ENCODE measurements around the gene NOVA2. TPM values are rescaled to one million over a fixed set of nuclear protein-coding genes. Genes with fewer than 3 reads are reported as not detected.

NOVA2 gene
- total RNA-seq, 1 donor from 2014 or later, result 10.7 TPM

DNA sequence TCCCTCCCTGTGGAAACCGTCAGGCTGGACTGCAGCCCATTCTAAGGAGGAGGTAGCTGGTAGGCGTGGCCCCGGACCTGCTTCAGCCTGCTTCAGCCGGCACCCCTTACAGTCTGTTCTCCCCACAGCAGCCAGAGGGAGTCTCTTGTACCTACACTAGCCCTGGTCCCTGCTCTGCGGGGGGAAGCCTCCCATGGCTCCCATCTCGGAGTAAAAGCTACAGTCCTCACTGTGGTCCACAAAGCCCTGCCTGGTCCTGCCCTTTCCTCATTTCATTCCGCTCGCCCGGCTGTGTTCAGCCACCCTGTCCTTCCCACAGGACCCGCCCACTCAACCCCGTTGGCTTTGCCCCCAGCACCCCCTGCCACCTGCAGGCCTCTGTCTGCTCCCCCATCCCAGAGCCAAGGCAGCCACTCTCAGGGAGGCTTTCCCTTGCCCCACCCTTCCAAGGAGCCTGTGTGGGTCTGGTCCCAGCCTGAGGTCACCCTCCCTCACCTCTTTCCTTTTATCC, 47.9 kb upstream of the NOVA2 start:
- Histone ChIP-seq H3K9ac (ENCODE audit: low read length) (no peak overlapping the region), H3K27me3 (ENCODE audit: insufficient read depth, low read length) (peaks cover 11% of the 10 kb centered on the region), H2AFZ (ENCODE audit: low read depth, low read length) (no peak overlapping the region), H4K20me1 (ENCODE audit: insufficient read depth, low read length) (peaks cover 31% of the 10 kb centered on the region), H3K4me3 (ENCODE audit: insufficient read depth, low read depth, low read length) (no peak overlapping the region), H3K4me2 (ENCODE audit: low read length) (no peak overlapping the region), H3K4me1 (ENCODE audit: insufficient read depth, low read length) (peaks cover 2% of the 10 kb centered on the region), H3K9me3 (ENCODE audit: insufficient read depth, low read depth, low read length) (no peaks in the 10 kb centered on the region), H3K27ac (ENCODE audit: low read depth, low read length) (no peak overlapping the region), H3K36me3 (ENCODE audit: insufficient read depth, low read length) (no peaks in the 10 kb centered on the region), H3K79me2 (ENCODE audit: insufficient read depth, low read length) (no peaks in the 10 kb centered on the region)
- DNase-seq (ENCODE audit: low read depth) (no peak), FAIRE-seq (no peak)
- no peak overlapping the region for H3K4me3 Mint-ChIP-seq (ENCODE audit: unreplicated experiment)
- TF ChIP-seq EZH2 (IDR thresholded peaks at IDR 0.05; ENCODE audit: insufficient read depth, low read length), result no peak
- TF ChIP-seq, protein P1, sequence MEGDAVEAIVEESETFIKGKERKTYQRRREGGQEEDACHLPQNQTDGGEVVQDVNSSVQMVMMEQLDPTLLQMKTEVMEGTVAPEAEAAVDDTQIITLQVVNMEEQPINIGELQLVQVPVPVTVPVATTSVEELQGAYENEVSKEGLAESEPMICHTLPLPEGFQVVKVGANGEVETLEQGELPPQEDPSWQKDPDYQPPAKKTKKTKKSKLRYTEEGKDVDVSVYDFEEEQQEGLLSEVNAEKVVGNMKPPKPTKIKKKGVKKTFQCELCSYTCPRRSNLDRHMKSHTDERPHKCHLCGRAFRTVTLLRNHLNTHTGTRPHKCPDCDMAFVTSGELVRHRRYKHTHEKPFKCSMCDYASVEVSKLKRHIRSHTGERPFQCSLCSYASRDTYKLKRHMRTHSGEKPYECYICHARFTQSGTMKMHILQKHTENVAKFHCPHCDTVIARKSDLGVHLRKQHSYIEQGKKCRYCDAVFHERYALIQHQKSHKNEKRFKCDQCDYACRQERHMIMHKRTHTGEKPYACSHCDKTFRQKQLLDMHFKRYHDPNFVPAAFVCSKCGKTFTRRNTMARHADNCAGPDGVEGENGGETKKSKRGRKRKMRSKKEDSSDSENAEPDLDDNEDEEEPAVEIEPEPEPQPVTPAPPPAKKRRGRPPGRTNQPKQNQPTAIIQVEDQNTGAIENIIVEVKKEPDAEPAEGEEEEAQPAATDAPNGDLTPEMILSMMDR (IDR thresholded peaks at IDR 0.05; ENCODE audit: insufficient read depth, low read depth, low read length), result no peak
- H3K27me3 Mint-ChIP-seq (ENCODE audit: low read depth, unreplicated experiment), result peaks cover 12% of the 10 kb centered on the region
- no peaks in the 10 kb centered on the region for H3K4me1 Mint-ChIP-seq (ENCODE audit: low read depth, unreplicated experiment)
- no peak overlapping the region for H3K27ac Mint-ChIP-seq (ENCODE audit: unreplicated experiment)
- H3K36me3 Mint-ChIP-seq (ENCODE audit: low read depth, unreplicated experiment), result peaks cover 17% of the 10 kb centered on the region
- H3K9me3 Mint-ChIP-seq (ENCODE audit: unreplicated experiment), result peaks cover 5% of the 10 kb centered on the region

DNA sequence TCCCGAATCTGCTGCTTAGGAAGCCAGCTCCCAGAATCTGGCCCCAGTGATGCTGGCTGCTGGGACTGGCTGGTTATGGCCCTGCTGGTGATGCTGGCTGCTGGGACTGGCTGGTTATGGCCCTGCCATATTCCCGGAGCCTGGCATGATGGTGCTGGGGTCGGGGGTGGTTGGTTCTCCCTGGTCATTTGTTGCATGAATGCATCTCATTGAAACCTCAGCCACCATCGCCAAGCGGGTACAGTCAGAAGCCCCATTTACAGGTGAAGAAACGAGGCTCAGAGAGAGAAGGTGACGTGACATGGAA, 47.1 kb upstream of the NOVA2 start:
- H3K9me3 ChIP-seq (ENCODE audit: insufficient read depth, low read depth, low read length), result no peaks in the 10 kb centered on the region
- H4K20me1 ChIP-seq (ENCODE audit: insufficient read depth, low read length), result peaks cover 38% of the 10 kb centered on the region
- no peak for DNase-seq (ENCODE audit: low read depth)
- TF ChIP-seq, protein P1 (IDR thresholded peaks at IDR 0.05; ENCODE audit: insufficient read depth, low read depth, low read length), result no peak
- no peak for TF ChIP-seq EZH2 (IDR thresholded peaks at IDR 0.05; ENCODE audit: insufficient read depth, low read length)
- H3K4me3 ChIP-seq (ENCODE audit: insufficient read depth, low read depth, low read length), result no peak overlapping the region
- Mint-ChIP-seq H3K36me3 (ENCODE audit: low read depth, unreplicated experiment) (peaks cover 9% of the 10 kb centered on the region), H3K27ac (ENCODE audit: unreplicated experiment) (no peak overlapping the region), H3K9me3 (ENCODE audit: unreplicated experiment) (no peaks in the 10 kb centered on the region), H3K4me1 (ENCODE audit: low read depth, unreplicated experiment) (no peaks in the 10 kb centered on the region), H3K4me3 (ENCODE audit: unreplicated experiment) (no peak overlapping the region), H3K27me3 (ENCODE audit: low read depth, unreplicated experiment) (peaks cover 15% of the 10 kb centered on the region)
- no peaks in the 10 kb centered on the region for H3K36me3 ChIP-seq (ENCODE audit: insufficient read depth, low read length)
- no peak overlapping the region for H3K27ac ChIP-seq (ENCODE audit: low read depth, low read length)
- H3K79me2 ChIP-seq (ENCODE audit: insufficient read depth, low read length), result no peaks in the 10 kb centered on the region
- H3K27me3 ChIP-seq (ENCODE audit: insufficient read depth, low read length), result peaks cover 18% of the 10 kb centered on the region
- peaks cover 10% of the 10 kb centered on the region for H3K4me1 ChIP-seq (ENCODE audit: insufficient read depth, low read length)
- H3K9ac ChIP-seq (ENCODE audit: low read length), result no peak overlapping the region
- no peak overlapping the region for H2AFZ ChIP-seq (ENCODE audit: low read depth, low read length)
- FAIRE-seq, result no peak
- H3K4me2 ChIP-seq (ENCODE audit: low read length), result no peak overlapping the region

GRCh38 chr19:46019270-46019669, 45.6 kb upstream of the NOVA2 start:
- FAIRE-seq, result no peak
- H3K4me3 Mint-ChIP-seq (ENCODE audit: unreplicated experiment), result no peak overlapping the region
- peaks cover 25% of the 10 kb centered on the region for H3K27me3 Mint-ChIP-seq (ENCODE audit: low read depth, unreplicated experiment)
- Histone ChIP-seq H2AFZ (ENCODE audit: low read depth, low read length) (no peak overlapping the region), H3K4me2 (ENCODE audit: low read length) (no peak overlapping the region), H3K9ac (ENCODE audit: low read length) (no peak overlapping the region), H3K4me1 (ENCODE audit: insufficient read depth, low read length) (peaks cover 17% of the 10 kb centered on the region), H3K36me3 (ENCODE audit: insufficient read depth, low read length) (no peaks in the 10 kb centered on the region), H3K4me3 (ENCODE audit: insufficient read depth, low read depth, low read length) (no peak overlapping the region), H4K20me1 (ENCODE audit: insufficient read depth, low read length) (peaks cover 48% of the 10 kb centered on the region), H3K79me2 (ENCODE audit: insufficient read depth, low read length) (no peaks in the 10 kb centered on the region), H3K27me3 (ENCODE audit: insufficient read depth, low read length) (peaks cover 21% of the 10 kb centered on the region), H3K9me3 (ENCODE audit: insufficient read depth, low read depth, low read length) (no peaks in the 10 kb centered on the region), H3K27ac (ENCODE audit: low read depth, low read length) (no peak overlapping the region)
- H3K27ac Mint-ChIP-seq (ENCODE audit: unreplicated experiment), result no peak overlapping the region
- TF ChIP-seq EZH2 (IDR thresholded peaks at IDR 0.05; ENCODE audit: insufficient read depth, low read length), result no peak
- TF ChIP-seq, protein P1 (IDR thresholded peaks at IDR 0.05; ENCODE audit: insufficient read depth, low read depth, low read length), result no peak
- H3K36me3 Mint-ChIP-seq (ENCODE audit: low read depth, unreplicated experiment), result peaks cover 9% of the 10 kb centered on the region
- DNase-seq (ENCODE audit: low read depth), result no peak
- no peaks in the 10 kb centered on the region for H3K9me3 Mint-ChIP-seq (ENCODE audit: unreplicated experiment)
- H3K4me1 Mint-ChIP-seq (ENCODE audit: low read depth, unreplicated experiment), result peaks cover 4% of the 10 kb centered on the region

Measured in astrocyte (in vitro differentiated cells and primary cell).